Peyer's patch (tissue), 4 donors: ENCODE results near the gene INPPL1.

Source experiments
- CTCF ChIP-seq, 6 experiments: fragments of 450-650 bp in 4 of 6; fragments of 200-600 bp in 2 of 6; sonication (generic) in 1 of 6; IDR thresholded peaks; one replicate each; pipeline ENCODE4 v1.5.1; 2017 to 2019; ENCODE audit warnings: antibody characterized with exemption in 6 of 6, mild to moderate bottlenecking in 3 of 6, moderate library complexity in 1 of 6
- POLR2A ChIP-seq, 2 donors: fragments of 450-650 bp; IDR thresholded peaks; one replicate each; pipeline ENCODE4 v1.5.1; 2017; ENCODE audit warnings: antibody characterized with exemption in 2 of 2, mild to moderate bottlenecking in 2 of 2, moderate library complexity in 2 of 2

DNA sequence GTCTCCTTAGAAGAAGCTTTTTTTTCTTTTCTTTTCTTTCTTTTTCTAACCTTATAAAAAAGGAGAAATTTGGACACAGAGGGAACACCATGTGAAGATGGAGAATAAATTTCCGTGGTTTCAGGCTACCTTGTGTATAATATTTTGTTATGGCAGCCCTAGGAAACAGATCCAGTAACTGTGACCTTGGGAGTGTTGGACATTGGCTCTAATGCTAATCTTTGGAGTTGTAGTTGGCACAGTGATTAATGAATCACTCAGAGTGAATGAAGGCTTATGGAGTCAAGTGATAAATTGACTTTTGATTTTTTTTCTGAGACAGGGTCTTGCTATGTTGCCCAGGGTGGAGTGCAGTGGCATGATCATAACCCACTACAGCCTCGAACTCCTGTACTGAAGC, 34.9 kb downstream of the INPPL1 start:
- TF ChIP-seq CTCF (IDR thresholded peaks at IDR 0.05) (no peak), POLR2A (IDR thresholded peaks at IDR 0.05) (no peak)
